ENCODE results near the gene SCYGR7.
"Not testable (repeated sequence)": the region's sequence is repeated elsewhere in the genome, so short reads cannot be mapped to it uniquely, and the experiment has no call there.

SCYGR7 gene

GRCh38 chr2:227713291-227713690 is 14.8 kb upstream of the SCYGR7 start:
- H3K4me1 ChIP-seq (ENCODE audit: control insufficient read depth in 5 of 5, insufficient read depth in 5 of 5, low read length in 5 of 5) = peaks cover 0 to 53% (median 23%) of the 10 kb centered on the region in 5 donors
- no peaks in the 10 kb centered on the region for H3K9me3 ChIP-seq (ENCODE audit: control insufficient read depth in 5 of 5, low read length in 5 of 5)
- peak overlapping the region; percentile 94 for H3K27ac ChIP-seq (ENCODE audit: low read depth, low read length)
- no peaks in the 10 kb centered on the region for H3K27me3 ChIP-seq (ENCODE audit: control insufficient read depth in 5 of 5, insufficient read depth in 4 of 5, low read length in 5 of 5)
- no peaks in the 10 kb centered on the region for H3K36me3 ChIP-seq (ENCODE audit: control insufficient read depth in 5 of 5, insufficient read depth in 5 of 5, low read length in 5 of 5)
- no peak overlapping the region for H3K4me3 ChIP-seq (ENCODE audit: low read depth in 1 of 5, low read length in 5 of 5)
- peak overlapping the region in 2 of 5 donors; percentile 78 to 97 for H3K9ac ChIP-seq (ENCODE audit: low read length in 5 of 5)

- H3K27me3 ChIP-seq (ENCODE audit: control insufficient read depth in 5 of 5, insufficient read depth in 4 of 5, low read length in 5 of 5) = no peaks in the 10 kb centered on the region
- no peaks in the 10 kb centered on the region for H3K36me3 ChIP-seq (ENCODE audit: control insufficient read depth in 5 of 5, insufficient read depth in 5 of 5, low read length in 5 of 5)
- peak overlapping the region; percentile 58 to 97 (median 70) for H3K9ac ChIP-seq (ENCODE audit: low read length in 5 of 5)
- H3K4me3 ChIP-seq (ENCODE audit: low read depth in 1 of 5, low read length in 5 of 5) = peak overlapping the region; percentile 54 to 69 (median 59)
- peaks cover 0 to 32% (median 12%) of the 10 kb centered on the region in 5 donors for H3K4me1 ChIP-seq (ENCODE audit: control insufficient read depth in 5 of 5, insufficient read depth in 5 of 5, low read length in 5 of 5)
- H3K27ac ChIP-seq (ENCODE audit: low read depth, low read length) = peak overlapping the region; percentile 94
- H3K9me3 ChIP-seq (ENCODE audit: control insufficient read depth in 5 of 5, low read length in 5 of 5) = no peaks in the 10 kb centered on the region
These were observed 11.6 kb upstream of the SCYGR7 start for GRCh38 chr2:227716501-227716900.

GRCh38 chr2:227717687-227718567 is 10.2 kb upstream of the SCYGR7 start, which contains the start of gene SLC19A3:
SLC19A3 (minus strand) TSS chr2:227718028; CDS start chr2:227702318, 15,710 bp downstream.
- H3K4me3 ChIP-seq (ENCODE audit: low read depth in 1 of 5, low read length in 5 of 5) = peak within 1 kb of the TSS; percentile 54 to 69 (median 59)
- H3K36me3 ChIP-seq (ENCODE audit: control insufficient read depth in 5 of 5, insufficient read depth in 5 of 5, low read length in 5 of 5) = no peaks in the 10 kb centered on the region
- H3K27ac ChIP-seq (ENCODE audit: low read depth, low read length) = peak within 1 kb of the TSS; percentile 94
- H3K9me3 ChIP-seq (ENCODE audit: control insufficient read depth in 5 of 5, low read length in 5 of 5) = no peaks in the 10 kb centered on the region
- H3K27me3 ChIP-seq (ENCODE audit: control insufficient read depth in 5 of 5, insufficient read depth in 4 of 5, low read length in 5 of 5) = no peaks in the 10 kb centered on the region
- peaks cover 0 to 26% (median 7%) of the 10 kb centered on the region in 5 donors for H3K4me1 ChIP-seq (ENCODE audit: control insufficient read depth in 5 of 5, insufficient read depth in 5 of 5, low read length in 5 of 5)
- peak within 1 kb of the TSS; percentile 66 to 97 (median 83) for H3K9ac ChIP-seq (ENCODE audit: low read length in 5 of 5)

GRCh38 chr2:227719641-227720040 is 8.5 kb upstream of the SCYGR7 start:
- peak overlapping the region; percentile 94 for H3K27ac ChIP-seq (ENCODE audit: low read depth, low read length)
- no peaks in the 10 kb centered on the region for H3K9me3 ChIP-seq (ENCODE audit: control insufficient read depth in 5 of 5, low read length in 5 of 5)
- no peak overlapping the region for H3K4me3 ChIP-seq (ENCODE audit: low read depth in 1 of 5, low read length in 5 of 5)
- H3K9ac ChIP-seq (ENCODE audit: low read length in 5 of 5) = no peak overlapping the region
- H3K27me3 ChIP-seq (ENCODE audit: control insufficient read depth in 5 of 5, insufficient read depth in 4 of 5, low read length in 5 of 5) = no peaks in the 10 kb centered on the region
- no peaks in the 10 kb centered on the region for H3K36me3 ChIP-seq (ENCODE audit: control insufficient read depth in 5 of 5, insufficient read depth in 5 of 5, low read length in 5 of 5)
- H3K4me1 ChIP-seq (ENCODE audit: control insufficient read depth in 5 of 5, insufficient read depth in 5 of 5, low read length in 5 of 5) = peaks cover 0 to 16% (median 7%) of the 10 kb centered on the region in 5 donors

- Histone ChIP-seq H3K4me1 (ENCODE audit: control insufficient read depth in 5 of 5, insufficient read depth in 5 of 5, low read length in 5 of 5) (peaks cover 0 to 10% (median 7%) of the 10 kb centered on the region in 5 donors), H3K9ac (ENCODE audit: low read length in 5 of 5) (no peak overlapping the region), H3K4me3 (ENCODE audit: low read depth in 1 of 5, low read length in 5 of 5) (no peak overlapping the region), H3K27me3 (ENCODE audit: control insufficient read depth in 5 of 5, insufficient read depth in 4 of 5, low read length in 5 of 5) (no peaks in the 10 kb centered on the region), H3K9me3 (ENCODE audit: control insufficient read depth in 5 of 5, low read length in 5 of 5) (no peaks in the 10 kb centered on the region), H3K36me3 (ENCODE audit: control insufficient read depth in 5 of 5, insufficient read depth in 5 of 5, low read length in 5 of 5) (no peaks in the 10 kb centered on the region), H3K27ac (ENCODE audit: low read depth, low read length) (no peak overlapping the region)
These were observed 7.5 kb upstream of the SCYGR7 start for GRCh38 chr2:227720680-227721079.

DNA sequence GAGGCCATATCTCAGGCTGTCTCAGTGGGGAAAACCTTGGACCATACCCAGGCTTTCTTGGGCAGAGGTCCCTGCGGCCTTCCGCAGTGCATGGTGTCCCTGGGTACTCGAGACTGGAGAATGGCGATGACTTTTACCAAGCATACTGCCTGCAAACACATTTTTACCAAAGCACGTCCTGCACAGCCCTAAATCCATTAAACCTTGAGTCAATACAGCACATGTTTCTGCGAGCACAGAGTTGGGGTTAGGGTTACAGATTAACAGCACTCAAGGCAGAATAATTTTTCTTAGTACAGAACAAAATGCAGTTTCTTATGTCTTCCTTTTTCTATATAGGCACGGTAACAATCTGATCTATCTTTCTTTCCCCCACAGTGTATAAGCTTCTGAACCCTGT is 5.3 kb upstream of the SCYGR7 start:
- H3K4me1 ChIP-seq (ENCODE audit: control insufficient read depth in 5 of 5, insufficient read depth in 5 of 5, low read length in 5 of 5) = peaks cover 0 to 10% (median 4%) of the 10 kb centered on the region in 5 donors
- H3K9me3 ChIP-seq (ENCODE audit: control insufficient read depth in 5 of 5, low read length in 5 of 5); H3K27ac ChIP-seq (ENCODE audit: low read depth, low read length); H3K36me3 ChIP-seq (ENCODE audit: control insufficient read depth in 5 of 5, insufficient read depth in 5 of 5, low read length in 5 of 5); H3K9ac ChIP-seq (ENCODE audit: low read length in 5 of 5); H3K4me3 ChIP-seq (ENCODE audit: low read depth in 1 of 5, low read length in 5 of 5); H3K27me3 ChIP-seq (ENCODE audit: control insufficient read depth in 5 of 5, insufficient read depth in 4 of 5, low read length in 5 of 5): not testable (repeated sequence)

DNA sequence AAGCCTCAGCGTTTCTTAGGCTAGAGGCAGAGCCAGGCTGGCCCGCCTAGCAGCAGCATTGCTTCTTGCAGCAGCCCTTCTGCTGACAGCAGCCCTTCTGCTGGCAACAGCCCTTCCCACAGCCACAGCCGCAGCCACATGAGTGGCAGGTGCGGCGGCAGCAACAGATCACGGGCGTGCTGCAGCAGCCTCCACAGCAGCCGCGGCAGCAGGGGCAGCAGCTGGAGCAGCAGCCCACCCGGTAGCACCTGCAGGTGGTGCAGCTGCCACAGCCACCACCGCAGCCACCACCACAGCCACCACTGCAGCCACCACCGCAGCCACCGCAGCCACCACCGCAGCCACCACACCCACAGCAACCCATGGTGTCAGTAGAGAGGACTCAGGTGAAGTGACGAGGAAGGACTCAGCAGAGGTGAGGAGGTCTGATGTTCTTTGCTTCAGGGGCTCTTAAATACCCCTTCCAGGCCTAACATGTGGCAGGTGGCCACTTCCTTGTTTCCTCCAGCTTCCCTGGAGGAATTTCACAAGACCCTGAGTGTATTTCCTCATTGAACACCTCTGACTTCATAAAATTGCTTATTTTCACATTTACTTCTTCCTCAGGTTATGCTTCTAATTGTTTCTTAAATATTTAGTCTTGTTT is 3.6 kb upstream of the SCYGR7 start, which contains the start of gene SCYGR6:
Gene SCYGR6, minus strand, starts transcription at position 364 of the 646 bp plus-strand sequence. Its CDS starts 0 bp downstream, at position 364.
- H3K9ac ChIP-seq (ENCODE audit: low read length in 5 of 5) = no peak within 1 kb of the TSS
- H3K4me3 ChIP-seq (ENCODE audit: low read depth in 1 of 5, low read length in 5 of 5) = no peak within 1 kb of the TSS
- no peaks in the 10 kb centered on the region for H3K27me3 ChIP-seq (ENCODE audit: control insufficient read depth in 5 of 5, insufficient read depth in 4 of 5, low read length in 5 of 5)
- no peak within 1 kb of the TSS for H3K27ac ChIP-seq (ENCODE audit: low read depth, low read length)
- no peaks in the 10 kb centered on the region for H3K36me3 ChIP-seq (ENCODE audit: control insufficient read depth in 5 of 5, insufficient read depth in 5 of 5, low read length in 5 of 5)
- H3K4me1 ChIP-seq (ENCODE audit: control insufficient read depth in 5 of 5, insufficient read depth in 5 of 5, low read length in 5 of 5) = peaks cover 0 to 4% (median 0%) of the 10 kb centered on the region in 5 donors
- H3K9me3 ChIP-seq (ENCODE audit: control insufficient read depth in 5 of 5, low read length in 5 of 5) = no peaks in the 10 kb centered on the region

DNA sequence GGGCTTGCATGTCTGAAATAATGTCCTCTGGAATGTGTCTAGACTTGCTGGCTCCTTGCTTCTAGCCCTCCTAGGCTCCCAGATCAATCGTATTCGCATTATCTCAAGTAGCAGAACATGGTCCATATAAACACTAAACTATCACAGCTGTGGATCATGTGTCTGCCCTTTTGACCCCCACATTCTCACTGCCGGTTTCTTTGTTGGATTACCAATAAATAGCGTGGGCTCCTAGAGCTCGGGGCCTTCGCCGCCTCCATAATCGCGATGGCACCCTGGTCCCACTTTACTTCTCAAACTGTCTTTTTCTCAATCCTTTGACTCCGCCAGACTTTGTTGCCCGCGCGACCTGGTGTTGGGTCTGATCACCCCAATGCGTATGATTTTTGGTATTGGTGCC is 11.2 kb downstream of the SCYGR7 start:
- H3K27ac ChIP-seq (ENCODE audit: low read depth, low read length) = no peak overlapping the region
- H3K4me1 ChIP-seq (ENCODE audit: control insufficient read depth in 5 of 5, insufficient read depth in 5 of 5, low read length in 5 of 5) = no peaks in the 10 kb centered on the region
- H3K9me3 ChIP-seq (ENCODE audit: control insufficient read depth in 5 of 5, low read length in 5 of 5) = no peaks in the 10 kb centered on the region
- H3K9ac ChIP-seq (ENCODE audit: low read length in 5 of 5) = no peak overlapping the region
- H3K27me3 ChIP-seq (ENCODE audit: control insufficient read depth in 5 of 5, insufficient read depth in 4 of 5, low read length in 5 of 5) = no peaks in the 10 kb centered on the region
- no peaks in the 10 kb centered on the region for H3K36me3 ChIP-seq (ENCODE audit: control insufficient read depth in 5 of 5, insufficient read depth in 5 of 5, low read length in 5 of 5)
- H3K4me3 ChIP-seq (ENCODE audit: low read depth in 1 of 5, low read length in 5 of 5) = no peak overlapping the region

- not testable (repeated sequence) for H3K36me3 ChIP-seq (ENCODE audit: control insufficient read depth in 5 of 5, insufficient read depth in 5 of 5, low read length in 5 of 5); H3K4me3 ChIP-seq (ENCODE audit: low read depth in 1 of 5, low read length in 5 of 5); H3K27ac ChIP-seq (ENCODE audit: low read depth, low read length); H3K9ac ChIP-seq (ENCODE audit: low read length in 5 of 5); H3K4me1 ChIP-seq (ENCODE audit: control insufficient read depth in 5 of 5, insufficient read depth in 5 of 5, low read length in 5 of 5); H3K27me3 ChIP-seq (ENCODE audit: control insufficient read depth in 5 of 5, insufficient read depth in 4 of 5, low read length in 5 of 5); H3K9me3 ChIP-seq (ENCODE audit: control insufficient read depth in 5 of 5, low read length in 5 of 5)
These were observed 12.6 kb downstream of the SCYGR7 start for GRCh38 chr2:227740705-227741104.

GRCh38 chr2:227745594-227745993 is 17.5 kb downstream of the SCYGR7 start, which contains the start of gene SCYGR8:
SCYGR8 (plus strand) TSS chr2:227745894; CDS start chr2:227745894, 0 bp downstream.
- no peaks in the 10 kb centered on the region for H3K27me3 ChIP-seq (ENCODE audit: control insufficient read depth in 5 of 5, insufficient read depth in 4 of 5, low read length in 5 of 5)
- H3K4me3 ChIP-seq (ENCODE audit: low read depth in 1 of 5, low read length in 5 of 5) = no peak within 1 kb of the TSS
- H3K9me3 ChIP-seq (ENCODE audit: control insufficient read depth in 5 of 5, low read length in 5 of 5) = no peaks in the 10 kb centered on the region
- H3K36me3 ChIP-seq (ENCODE audit: control insufficient read depth in 5 of 5, insufficient read depth in 5 of 5, low read length in 5 of 5) = no peaks in the 10 kb centered on the region
- H3K27ac ChIP-seq (ENCODE audit: low read depth, low read length) = no peak within 1 kb of the TSS
- H3K4me1 ChIP-seq (ENCODE audit: control insufficient read depth in 5 of 5, insufficient read depth in 5 of 5, low read length in 5 of 5) = no peaks in the 10 kb centered on the region
- no peak within 1 kb of the TSS for H3K9ac ChIP-seq (ENCODE audit: low read length in 5 of 5)
